Mesenchymal stem cell (in vitro differentiated cells and primary cell): Measurements from ENCODE around the gene TGFBI.
A peak's percentile ranks its signal among the peaks of the same experiment; 100 is the strongest.

Source experiments
- DNase-seq: peaks from one replicate; pipeline ENCODE4 v3.0.0-alpha.2; 2013
- H2AFZ ChIP-seq: one replicate; pipeline ENCODE4 v1.6.1; 2013; ENCODE audit warnings: low read depth, mild to moderate bottlenecking, control low read depth, inconsistent platforms, low read length, moderate library complexity
- H2AK5ac ChIP-seq: 2 replicates; pipeline ENCODE4 v1.6.1; 2013; ENCODE audit warnings: low read length, moderate library complexity, mild to moderate bottlenecking, inconsistent platforms; ENCODE audit not compliant: severe bottlenecking
- H2BK120ac ChIP-seq: one replicate; pipeline ENCODE4 v1.6.1; 2013; ENCODE audit warnings: low read depth, mild to moderate bottlenecking, inconsistent platforms, low read length, moderate library complexity
- H2BK12ac ChIP-seq, 2 experiments: one replicate each; pipeline ENCODE4 v1.6.1; 2013; ENCODE audit warnings: inconsistent platforms in 2 of 2, low read length in 2 of 2, mild to moderate bottlenecking in 2 of 2, moderate library complexity in 2 of 2, control low read depth in 1 of 2
- H2BK15ac ChIP-seq: one replicate; pipeline ENCODE4 v1.6.1; 2013; ENCODE audit warnings: mild to moderate bottlenecking, low read depth, inconsistent platforms; ENCODE audit not compliant: poor library complexity, severe bottlenecking
- H2BK5ac ChIP-seq: 2 replicates; pipeline ENCODE4 v1.6.1; 2013; ENCODE audit warnings: low read depth, mild to moderate bottlenecking, low read length, control low read depth, inconsistent platforms; ENCODE audit not compliant: poor library complexity, severe bottlenecking
- H3K14ac ChIP-seq, 2 experiments: one replicate each; pipeline ENCODE4 v1.6.1; 2013; ENCODE audit warnings: inconsistent platforms in 2 of 2, low read length in 2 of 2, control low read depth in 1 of 2, mild to moderate bottlenecking in 1 of 2, moderate library complexity in 1 of 2
- H3K18ac ChIP-seq, 2 experiments: one replicate each; pipeline ENCODE4 v1.6.1; 2013; ENCODE audit warnings: inconsistent platforms in 2 of 2, low read length in 2 of 2, control low read depth in 1 of 2, low read depth in 1 of 2, mild to moderate bottlenecking in 1 of 2
- H3K23ac ChIP-seq, 2 experiments: one replicate each; pipeline ENCODE4 v1.6.1; 2013; ENCODE audit warnings: inconsistent platforms in 2 of 2, low read length in 2 of 2, mild to moderate bottlenecking in 2 of 2, moderate library complexity in 2 of 2, control low read depth in 1 of 2
- H3K27ac ChIP-seq: 2 replicates; pipeline ENCODE4 v1.5.1; 2013; ENCODE audit warnings: mild to moderate bottlenecking, moderate library complexity, low read length, control low read depth, inconsistent platforms; ENCODE audit not compliant: poor library complexity, severe bottlenecking
- H3K27me3 ChIP-seq, 2 experiments: 2 replicates each; pipeline versions ENCODE4 v1.6.1 to v1.7.0; 2013; ENCODE audit warnings: low read length in 2 of 2, mild to moderate bottlenecking in 2 of 2, moderate library complexity in 2 of 2, control low read depth in 1 of 2, inconsistent platforms in 1 of 2; ENCODE audit not compliant: control insufficient read depth in 1 of 2, insufficient read depth in 1 of 2
- H3K36me3 ChIP-seq, 2 experiments: 2 replicates each; pipeline versions ENCODE4 v1.6.1 to v1.7.0; 2013; ENCODE audit warnings: low read length in 2 of 2, control low read depth in 1 of 2, inconsistent platforms in 1 of 2, low read depth in 1 of 2, mild to moderate bottlenecking in 1 of 2; ENCODE audit not compliant: insufficient read depth in 2 of 2, control insufficient read depth in 1 of 2
- H3K4ac ChIP-seq, 2 experiments: one replicate each; pipeline ENCODE4 v1.6.1; 2013; ENCODE audit warnings: inconsistent platforms in 2 of 2, low read length in 2 of 2, mild to moderate bottlenecking in 2 of 2, moderate library complexity in 2 of 2, control low read depth in 1 of 2, low read depth in 1 of 2
- H3K4me1 ChIP-seq: 2 replicates; pipeline ENCODE4 v1.6.1; 2013; ENCODE audit warnings: low read depth, low read length, control low read depth; ENCODE audit not compliant: control insufficient read depth, insufficient read depth
- H3K4me2 ChIP-seq: 2 replicates; pipeline ENCODE4 v1.6.1; 2013; ENCODE audit warnings: low read length, mild to moderate bottlenecking, inconsistent platforms; ENCODE audit not compliant: poor library complexity, severe bottlenecking
- H3K4me3 ChIP-seq, 2 experiments: 2 replicates each; pipeline versions ENCODE4 v1.5.1 to v1.7.0; 2013; ENCODE audit warnings: low read length in 2 of 2, mild to moderate bottlenecking in 2 of 2, control low read depth in 1 of 2, low read depth in 1 of 2; ENCODE audit not compliant: insufficient read depth in 1 of 2
- H3K79me1 ChIP-seq: replicated peaks from 2 replicates; pipeline ENCODE4 v1.6.1; 2013; ENCODE audit warnings: mild to moderate bottlenecking, control low read depth, low read length, inconsistent platforms; ENCODE audit not compliant: poor library complexity, severe bottlenecking
- H3K9ac ChIP-seq: 2 replicates; pipeline ENCODE4 v1.7.0; 2013; ENCODE audit warnings: mild to moderate bottlenecking, low read length, moderate library complexity
- H3K9me3 ChIP-seq: 2 replicates; pipeline ENCODE4 v1.7.0; 2013; ENCODE audit warnings: mild to moderate bottlenecking, low read length; ENCODE audit not compliant: control insufficient read depth
- H4K8ac ChIP-seq: one replicate; pipeline ENCODE4 v1.6.1; 2013; ENCODE audit warnings: inconsistent platforms, mild to moderate bottlenecking, low read length, moderate library complexity
- H4K91ac ChIP-seq: one replicate; pipeline ENCODE4 v1.6.1; 2013; ENCODE audit warnings: mild to moderate bottlenecking, low read length, inconsistent platforms
- WGBS: methylation state at CpG from one replicate; pipeline ENCODE4 v1.1.7; 2013; ENCODE audit warnings: mixed read lengths; 5-methylcytosine and 5-hydroxymethylcytosine counted together

Gene TGFBI

DNA sequence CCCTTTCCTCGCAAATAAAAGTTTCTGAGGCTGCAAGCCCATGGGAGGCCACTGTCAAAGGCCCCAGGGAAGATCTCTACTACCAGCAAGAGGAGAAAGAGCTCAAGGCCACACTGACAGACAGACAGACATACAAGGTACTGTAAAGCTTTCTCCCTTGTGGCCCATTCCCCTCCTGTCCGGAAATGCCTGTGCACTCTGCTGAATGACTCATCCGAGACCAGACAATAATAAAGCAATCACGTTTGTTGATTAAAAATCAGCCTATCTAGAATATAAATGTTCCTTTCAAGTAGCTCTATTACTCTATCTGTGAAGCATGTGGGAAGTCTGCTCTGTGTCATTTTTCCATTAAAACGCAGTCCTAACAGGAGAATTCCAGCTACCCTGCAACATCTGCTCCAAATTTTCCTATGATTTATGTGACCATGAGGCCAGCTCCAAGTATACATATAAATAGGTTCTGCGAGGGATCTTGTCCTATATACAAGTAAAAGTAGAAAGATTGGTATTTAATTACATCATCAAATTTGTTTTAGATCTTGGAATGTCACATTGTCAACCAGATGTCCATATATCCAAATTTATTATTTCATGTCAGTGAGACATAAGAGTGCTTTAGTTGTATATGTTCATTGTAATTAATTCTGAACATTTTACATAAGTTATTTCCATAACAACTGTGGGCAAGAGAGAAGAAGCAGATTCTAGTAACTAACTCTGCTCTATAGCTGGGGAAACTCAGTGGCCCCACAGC lies 34.7 kb upstream of the TGFBI start:
- WGBS: 0% methylated on average over 2 of the region's 6 CpGs
- H2BK5ac ChIP-seq: peak overlapping the region; percentile 71
- no peaks in the 10 kb centered on the region for H3K79me1 ChIP-seq
- H3K4me1 ChIP-seq: peaks cover 11% of the 10 kb centered on the region
- peak overlapping the region in 1 of 2 experiments; percentile 43 for H3K4me3 ChIP-seq
- peak overlapping the region; percentile 80 for H3K27ac ChIP-seq
- peaks cover 0 to 6% of the 10 kb centered on the region in 2 experiments for H3K27me3 ChIP-seq
- H3K36me3 ChIP-seq: no peaks in the 10 kb centered on the region
- peak overlapping the region; percentile 24 to 34 for H3K4ac ChIP-seq
- H3K23ac ChIP-seq: no peak overlapping the region
- no peak overlapping the region for H2BK15ac ChIP-seq
- no peak overlapping the region for H2BK12ac ChIP-seq
- no peak overlapping the region for H3K4me2 ChIP-seq
- DNase-seq: peak; percentile 95
- H3K9me3 ChIP-seq: no peaks in the 10 kb centered on the region
- peak overlapping the region; percentile 27 for H2BK120ac ChIP-seq
- peak overlapping the region; percentile 56 for H4K8ac ChIP-seq
- peak overlapping the region; percentile 71 for H3K9ac ChIP-seq
- H4K91ac ChIP-seq: no peak overlapping the region
- peak overlapping the region; percentile 16 to 84 for H3K18ac ChIP-seq
- H2AFZ ChIP-seq: no peak overlapping the region
- H3K14ac ChIP-seq: no peak overlapping the region
- H2AK5ac ChIP-seq: peak overlapping the region; percentile 2

DNA sequence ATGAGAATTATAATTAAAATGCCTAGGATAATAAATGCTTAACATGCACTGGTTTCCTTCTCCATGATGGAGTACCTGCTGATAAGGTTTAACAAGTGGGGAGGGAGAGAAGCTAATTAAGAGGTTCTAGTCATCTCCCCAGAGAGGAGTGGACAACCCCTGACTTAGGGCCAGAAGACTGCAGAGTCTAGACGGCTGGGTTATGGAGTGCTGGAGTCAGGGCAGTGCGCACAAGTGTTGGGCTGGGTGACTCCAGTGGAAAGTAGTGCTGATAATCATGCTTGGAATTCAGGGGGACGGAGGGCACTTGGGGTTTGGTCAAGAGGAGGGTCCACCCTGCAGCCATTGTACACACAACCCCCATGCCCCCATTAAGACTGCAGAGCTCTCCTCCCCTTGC lies 32.8 kb upstream of the TGFBI start:
- H3K4me1 ChIP-seq: peaks cover 13% of the 10 kb centered on the region
- H3K18ac ChIP-seq: peak overlapping the region; percentile 85 to 96
- 83% methylated on average over 2 of the region's 3 CpGs for WGBS
- H3K4me2 ChIP-seq: no peak overlapping the region
- no peak for DNase-seq
- no peak overlapping the region for H3K9ac ChIP-seq
- H4K8ac ChIP-seq: peak overlapping the region; percentile 59
- H2AK5ac ChIP-seq: peak overlapping the region; percentile 84
- no peak overlapping the region for H3K4me3 ChIP-seq
- H2AFZ ChIP-seq: no peak overlapping the region
- no peak overlapping the region for H2BK5ac ChIP-seq
- peak overlapping the region; percentile 45 to 83 for H3K4ac ChIP-seq
- H3K79me1 ChIP-seq: no peaks in the 10 kb centered on the region
- no peaks in the 10 kb centered on the region for H3K36me3 ChIP-seq
- peaks cover 0 to 4% of the 10 kb centered on the region in 2 experiments for H3K27me3 ChIP-seq
- no peak overlapping the region for H3K23ac ChIP-seq
- peak overlapping the region in 1 of 2 experiments; percentile 88 for H3K14ac ChIP-seq
- H2BK120ac ChIP-seq: peak overlapping the region; percentile 77
- peak overlapping the region; percentile 72 for H3K27ac ChIP-seq
- H4K91ac ChIP-seq: peak overlapping the region; percentile 92
- H2BK12ac ChIP-seq: peak overlapping the region; percentile 98 to 99
- no peaks in the 10 kb centered on the region for H3K9me3 ChIP-seq
- peak overlapping the region; percentile 73 for H2BK15ac ChIP-seq

DNA sequence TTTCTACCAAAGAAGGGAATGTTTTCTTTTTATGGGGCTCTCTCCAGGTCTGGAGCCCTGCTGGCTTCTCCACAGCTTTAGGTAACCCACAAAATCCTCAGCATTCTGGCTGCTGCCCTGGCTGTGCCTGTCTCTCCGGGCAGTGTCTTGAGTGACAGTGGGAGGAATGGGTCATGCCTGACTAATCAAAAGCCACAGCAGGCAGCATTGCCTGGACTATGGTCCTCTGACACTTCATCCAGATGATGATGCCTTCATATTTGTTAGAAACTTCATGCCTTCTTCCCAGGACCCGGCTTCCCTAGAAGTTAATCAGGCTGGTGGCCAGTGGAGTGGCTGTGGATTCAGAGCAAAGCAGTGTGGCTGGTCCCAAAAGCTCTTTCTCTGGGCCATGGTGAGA lies 32.2 kb upstream of the TGFBI start:
- Histone ChIP-seq H2BK15ac (peak overlapping the region; percentile 1), H2BK5ac (no peak overlapping the region), H3K27me3 (peaks cover 0 to under 1% of the 10 kb centered on the region in 2 experiments), H2AK5ac (no peak overlapping the region), H3K79me1 (no peaks in the 10 kb centered on the region), H3K4me1 (peaks cover 17% of the 10 kb centered on the region), H3K4me2 (no peak overlapping the region), H3K27ac (peak overlapping the region; percentile 72), H4K8ac (no peak overlapping the region), H3K9me3 (no peaks in the 10 kb centered on the region), H3K36me3 (no peaks in the 10 kb centered on the region), H3K18ac (peak overlapping the region; percentile 14 to 58), H4K91ac (peak overlapping the region; percentile 86), H3K4ac (peak overlapping the region in 1 of 2 experiments; percentile 45), H3K9ac (no peak overlapping the region), H3K23ac (no peak overlapping the region), H3K4me3 (no peak overlapping the region), H2AFZ (no peak overlapping the region), H2BK12ac (peak overlapping the region in 1 of 2 experiments; percentile 97), H3K14ac (no peak overlapping the region), H2BK120ac (peak overlapping the region; percentile 77)
- DNase-seq: peak; percentile 67
- WGBS: 34% methylated on average over 2 of the region's 2 CpGs

DNA sequence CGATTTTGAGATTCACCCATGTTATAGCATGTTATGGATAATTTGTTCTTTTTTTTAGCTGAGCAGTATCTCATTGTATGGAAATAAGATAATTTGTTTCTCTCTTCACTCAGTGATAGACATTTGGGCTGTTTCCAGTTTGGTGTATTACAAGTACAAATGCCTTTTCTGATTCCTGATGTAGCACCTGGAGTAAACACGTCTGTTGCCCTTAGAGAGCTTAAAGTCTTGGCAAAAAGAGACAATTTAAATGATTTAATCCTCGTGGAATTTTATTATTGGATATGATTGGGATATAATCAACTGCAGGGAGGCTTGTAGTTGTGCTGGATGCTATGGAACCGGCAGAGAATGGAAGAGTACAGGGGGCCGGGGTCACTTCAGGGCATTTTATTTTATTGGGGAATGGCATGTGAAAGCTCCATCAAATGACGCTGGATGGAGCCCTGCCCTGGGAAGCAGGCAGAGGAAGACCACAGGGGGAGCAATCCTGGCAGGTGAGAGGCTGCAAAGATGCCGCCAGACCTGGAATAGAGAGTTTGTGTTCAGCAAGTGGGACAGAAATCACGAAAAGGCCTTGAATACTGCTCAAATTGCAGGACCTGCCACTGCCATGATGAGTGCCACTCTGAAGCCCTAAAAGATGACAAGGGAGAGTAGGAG lies 31.0 kb upstream of the TGFBI start:
- no peak for DNase-seq
- Histone ChIP-seq H3K14ac (peak overlapping the region in 1 of 2 experiments; percentile 49), H3K4me3 (no peak overlapping the region), H3K9me3 (no peaks in the 10 kb centered on the region), H2AFZ (no peak overlapping the region), H2BK5ac (no peak overlapping the region), H3K18ac (peak overlapping the region; percentile 69 to 73), H3K4me1 (peaks cover 17% of the 10 kb centered on the region), H3K27ac (no peak overlapping the region), H3K4me2 (no peak overlapping the region), H3K23ac (no peak overlapping the region), H3K4ac (peak overlapping the region; percentile 2 to 46), H3K9ac (no peak overlapping the region), H2BK12ac (peak overlapping the region; percentile 85 to 95), H4K8ac (no peak overlapping the region), H2BK120ac (peak overlapping the region; percentile 30), H4K91ac (peak overlapping the region; percentile 82), H3K79me1 (no peaks in the 10 kb centered on the region), H3K27me3 (no peaks in the 10 kb centered on the region), H2BK15ac (no peak overlapping the region), H2AK5ac (peak overlapping the region; percentile 58), H3K36me3 (no peaks in the 10 kb centered on the region)
- WGBS: 79% methylated on average over 7 of the region's 8 CpGs
